IMR-90 (cell line): ENCODE measurements around the gene KAZN. TPM values are rescaled to one million over a fixed set of nuclear protein-coding genes. Genes with fewer than 3 reads are reported as not detected.

Experiments used
- ATAC-seq: fragments of 200-7000 bp; cut with Tn5 transposase; 2 replicates; pipeline ENCODE4 v1.9.1; 2020; ENCODE audit warnings: low read depth, mild to moderate bottlenecking, moderate library complexity
- BruUV-seq: library from RNA; stranded (reverse); fragments of 400-500 nt; replicated peaks from 2 replicates; lab custom pipeline; 2021; lab: Mats Ljungman, UMichigan
- CTCF ChIA-PET: fragments of 300-600 bp; formaldehyde crosslinking; extraction: SDS; loops from one replicate; lab custom pipeline; 2021; ENCODE audit warnings: antibody characterized with exemption; lab: Yijun Ruan, JAX
- POLR2A ChIA-PET: fragments of 300-600 bp; sonication (Branson Sonifier 250); formaldehyde crosslinking; loops from one replicate; lab custom pipeline; 2022; ENCODE audit warnings: antibody characterized with exemption; ENCODE audit not compliant: unreplicated experiment; lab: Charles Lee
- DNase-seq: peaks from one replicate; pipeline ENCODE4 v3.0.0; 2013
- H2AFZ ChIP-seq: replicated peaks from 2 replicates; pipeline ENCODE3; 2013; ENCODE audit warnings: low read length, mild to moderate bottlenecking; ENCODE audit not compliant: poor library complexity
- H2AK5ac ChIP-seq: 2 replicates; pipeline ENCODE4 v1.6.1; 2013; ENCODE audit warnings: low read depth, low read length, inconsistent platforms
- H2AK9ac ChIP-seq: replicated peaks from 2 replicates; pipeline ENCODE3; 2013; ENCODE audit warnings: mild to moderate bottlenecking, low read depth, low read length, moderate library complexity; ENCODE audit not compliant: poor library complexity
- H2BK120ac ChIP-seq: 2 replicates; pipeline ENCODE4 v1.6.1; 2013; ENCODE audit warnings: low read depth, low read length, inconsistent platforms
- H2BK15ac ChIP-seq: 3 replicates; pipeline ENCODE4 v1.6.1; 2013; ENCODE audit warnings: low read depth, low read length, inconsistent platforms
- H2BK20ac ChIP-seq: 2 replicates; pipeline ENCODE4 v1.6.1; 2013; ENCODE audit warnings: low read depth, mild to moderate bottlenecking, inconsistent platforms, low read length, moderate library complexity
- H2BK5ac ChIP-seq: 2 replicates; pipeline ENCODE4 v1.6.1; 2013; ENCODE audit warnings: mild to moderate bottlenecking, low read depth, low read length, inconsistent platforms; ENCODE audit not compliant: poor library complexity, severe bottlenecking
- H3K14ac ChIP-seq: replicated peaks from 2 replicates; pipeline ENCODE4 v1.6.1; 2013; ENCODE audit warnings: low read depth, low read length, inconsistent platforms
- H3K18ac ChIP-seq: 2 replicates; pipeline ENCODE4 v1.6.1; 2013; ENCODE audit warnings: low read depth, low read length, control low read depth
- H3K23ac ChIP-seq: 2 replicates; pipeline ENCODE4 v1.6.1; 2013; ENCODE audit warnings: low read depth, low read length, inconsistent platforms
- H3K27ac ChIP-seq: 2 replicates; pipeline ENCODE4 v1.5.1; 2013; ENCODE audit warnings: mild to moderate bottlenecking, control low read depth, low read length; ENCODE audit not compliant: insufficient read depth
- H3K27me3 ChIP-seq: 2 replicates; pipeline ENCODE4 v1.6.1; 2013; ENCODE audit warnings: low read length; ENCODE audit not compliant: control insufficient read depth, insufficient read depth
- H3K36me3 ChIP-seq: 2 replicates; pipeline ENCODE4 v1.6.1; 2013; ENCODE audit warnings: low read length, mixed read lengths; ENCODE audit not compliant: control insufficient read depth, insufficient read depth
- H3K4ac ChIP-seq: 2 replicates; pipeline ENCODE4 v1.6.1; 2013; ENCODE audit warnings: low read depth, low read length, inconsistent platforms
- H3K4me1 ChIP-seq: 2 replicates; pipeline ENCODE4 v1.6.1; 2013; ENCODE audit warnings: low read length, mixed read lengths; ENCODE audit not compliant: control insufficient read depth, insufficient read depth
- H3K4me2 ChIP-seq: 2 replicates; pipeline ENCODE4 v1.6.1; 2013; ENCODE audit warnings: low read depth, mild to moderate bottlenecking, control low read depth, low read length, moderate library complexity
- H3K4me3 ChIP-seq: 2 replicates; pipeline ENCODE4 v1.5.1; 2013; ENCODE audit warnings: low read depth, mild to moderate bottlenecking, control low read depth, low read length, moderate library complexity; ENCODE audit not compliant: insufficient read depth
- H3K56ac ChIP-seq: 2 replicates; pipeline ENCODE4 v1.6.1; 2013; ENCODE audit warnings: low read length, inconsistent platforms; ENCODE audit not compliant: insufficient read depth; ENCODE audit errors: extremely low read depth
- H3K79me1 ChIP-seq, 2 experiments: 2 replicates each; pipeline ENCODE4 v1.6.1; 2013; ENCODE audit warnings: low read length in 2 of 2, inconsistent platforms in 1 of 2, low read depth in 1 of 2
- H3K9ac ChIP-seq: 2 replicates; pipeline ENCODE4 v1.6.1; 2013; ENCODE audit warnings: low read depth, low read length, control low read depth
- H3K9me1 ChIP-seq: 2 replicates; pipeline ENCODE4 v1.6.1; 2013; ENCODE audit warnings: low read length, inconsistent platforms; ENCODE audit not compliant: insufficient read depth
- H3K9me3 ChIP-seq: 2 replicates; pipeline ENCODE4 v1.6.1; 2013; ENCODE audit warnings: low read length; ENCODE audit not compliant: control insufficient read depth, insufficient read depth
- H4K20me1 ChIP-seq: 2 replicates; pipeline ENCODE4 v1.6.1; 2013; ENCODE audit warnings: low read length, inconsistent platforms; ENCODE audit not compliant: insufficient read depth
- H4K5ac ChIP-seq: 2 replicates; pipeline ENCODE4 v1.6.1; 2013; ENCODE audit warnings: mild to moderate bottlenecking, low read depth, low read length, control low read depth
- H4K8ac ChIP-seq, 2 experiments: 2 replicates each; pipeline ENCODE4 v1.6.1; 2013; ENCODE audit warnings: low read depth in 2 of 2, low read length in 2 of 2, control low read depth in 1 of 2, inconsistent platforms in 1 of 2
- H4K91ac ChIP-seq: 2 replicates; pipeline ENCODE4 v1.6.1; 2013; ENCODE audit warnings: low read depth, low read length, inconsistent platforms; ENCODE audit not compliant: insufficient read depth
- RFX5 ChIP-seq: IDR thresholded peaks from 2 replicates; pipeline ENCODE4 v1.8.0; 2012; ENCODE audit warnings: low read depth, mild to moderate bottlenecking, low read length, moderate library complexity
- WGBS, 2 experiments: methylation state at CpG; one replicate each; pipeline versions ENCODE4 v1.1.5 to v1.1.7; 2013; ENCODE audit warnings: missing lambda C conversion rate in 2 of 2; ENCODE audit not compliant: insufficient read length in 1 of 2; ENCODE audit errors: extremely low coverage in 2 of 2; 5-methylcytosine and 5-hydroxymethylcytosine counted together
- dilution Hi-C: fragments of 300-500 bp; cut with HindIII; formaldehyde crosslinking; loops from one replicate; pipeline ENCODE4 v1.14.3; 2018; ENCODE audit warnings: low sequenced_read_pairs; ENCODE audit not compliant: unreplicated experiment
- in situ Hi-C: fragments of 300-500 bp; cut with MboI; formaldehyde crosslinking; loops from 3 replicates; pipeline ENCODE4 v1.14.3; 2019; ENCODE audit warnings: low sequenced_read_pairs, inconsistent platforms, mixed read lengths
- intact Hi-C: fragments of 100-400 bp; cut with micrococcal nuclease; formaldehyde crosslinking; loops from 2 replicates; pipeline ENCODE4 v1.10.0; 2022
- polyA plus RNA-seq, 3 experiments: library from polyadenylated mRNA; depleted of rRNA; stranded (reverse); fragments of >200 nt; gene quantifications; 2 replicates each; pipeline ENCODE4 v1.2.3, GENCODE V29; 2012; ENCODE audit warnings: low replicate concordance in 1 of 3
- total RNA-seq: library from RNA; depleted of rRNA; stranded (reverse); fragments of >200 nt; gene quantifications from 2 replicates; pipeline ENCODE4 v1.2.3, GENCODE V29; 2012
- TF ChIP-seq, protein P1 (sequence below): conservative IDR thresholded peaks from 2 replicates; pipeline ENCODE4 v1.5.1; 2012; ENCODE audit warnings: mild to moderate bottlenecking, low read depth, low read length, improper control_type of control experiment

KAZN gene
- total and polyA plus RNA-seq, 2 of the 4 experiments (the other 2 are of a cell fraction): 5.2 to 10.5 TPM

DNA sequence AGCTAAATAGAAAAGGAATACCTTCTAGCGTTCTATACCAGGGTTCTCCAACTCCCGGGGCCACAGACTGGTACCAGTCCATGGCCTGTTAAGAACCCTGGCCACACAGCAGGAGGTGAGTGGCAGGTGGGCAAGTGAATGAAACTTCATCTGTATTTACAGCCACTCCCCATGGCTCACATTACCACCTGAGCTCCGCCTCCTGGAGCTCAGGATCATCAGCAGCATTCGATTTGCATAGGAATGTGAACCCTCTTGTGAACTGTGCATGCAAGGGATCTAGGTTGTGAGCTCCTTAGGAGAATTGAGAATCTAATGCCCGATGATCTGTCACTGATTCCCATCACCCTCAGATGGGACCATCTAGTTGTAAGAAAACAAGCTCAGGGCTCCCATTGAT is 107.3 kb downstream of the KAZN start:
- WGBS, 2 experiments: no CpG with 5 or more reads among the region's 5 CpGs
- Histone ChIP-seq H3K23ac (no peak overlapping the region), H3K27ac (no peak overlapping the region), H3K79me1 (no peaks in the 10 kb centered on the region), H3K36me3 (no peaks in the 10 kb centered on the region), H3K14ac (no peak overlapping the region), H4K8ac (no peak overlapping the region), H3K56ac (no peak overlapping the region), H2BK5ac (no peak overlapping the region), H3K9ac (no peak overlapping the region), H2BK120ac (no peak overlapping the region), H4K91ac (no peak overlapping the region), H3K4me2 (no peak overlapping the region), H2AFZ (no peak overlapping the region), H3K4me3 (no peak overlapping the region), H3K27me3 (no peaks in the 10 kb centered on the region), H3K9me1 (no peaks in the 10 kb centered on the region), H3K4me1 (no peaks in the 10 kb centered on the region), H3K18ac (no peak overlapping the region), H3K4ac (no peak overlapping the region), H2AK9ac (no peak overlapping the region), H2BK20ac (no peak overlapping the region), H2AK5ac (no peak overlapping the region), H4K5ac (no peak overlapping the region), H3K9me3 (no peaks in the 10 kb centered on the region), H2BK15ac (no peak overlapping the region), H4K20me1 (no peaks in the 10 kb centered on the region)
- BruUV-seq: no TSS peak
- TF ChIP-seq RFX5: no peak
- TF ChIP-seq, protein P1, sequence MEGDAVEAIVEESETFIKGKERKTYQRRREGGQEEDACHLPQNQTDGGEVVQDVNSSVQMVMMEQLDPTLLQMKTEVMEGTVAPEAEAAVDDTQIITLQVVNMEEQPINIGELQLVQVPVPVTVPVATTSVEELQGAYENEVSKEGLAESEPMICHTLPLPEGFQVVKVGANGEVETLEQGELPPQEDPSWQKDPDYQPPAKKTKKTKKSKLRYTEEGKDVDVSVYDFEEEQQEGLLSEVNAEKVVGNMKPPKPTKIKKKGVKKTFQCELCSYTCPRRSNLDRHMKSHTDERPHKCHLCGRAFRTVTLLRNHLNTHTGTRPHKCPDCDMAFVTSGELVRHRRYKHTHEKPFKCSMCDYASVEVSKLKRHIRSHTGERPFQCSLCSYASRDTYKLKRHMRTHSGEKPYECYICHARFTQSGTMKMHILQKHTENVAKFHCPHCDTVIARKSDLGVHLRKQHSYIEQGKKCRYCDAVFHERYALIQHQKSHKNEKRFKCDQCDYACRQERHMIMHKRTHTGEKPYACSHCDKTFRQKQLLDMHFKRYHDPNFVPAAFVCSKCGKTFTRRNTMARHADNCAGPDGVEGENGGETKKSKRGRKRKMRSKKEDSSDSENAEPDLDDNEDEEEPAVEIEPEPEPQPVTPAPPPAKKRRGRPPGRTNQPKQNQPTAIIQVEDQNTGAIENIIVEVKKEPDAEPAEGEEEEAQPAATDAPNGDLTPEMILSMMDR: no peak
- intact Hi-C loops: no loop called here
- ATAC-seq: no peak
- dilution Hi-C loops: no loop called here
- ChIA-PET CTCF (no interaction called here), POLR2A (no interaction called here)
- no peak for DNase-seq
- in situ Hi-C loops: no loop called here
